ENCODE data around the gene ANAPC15.

ANAPC15 gene

GRCh38 chr11:72091292-72091691 lies 21.2 kb downstream of the ANAPC15 start:
- in situ Hi-C loops (cut with MboI; ENCODE audit: low sequenced_read_pairs): no loop called here

- in situ Hi-C loops (cut with MboI; ENCODE audit: low sequenced_read_pairs): no loop called here
These were observed 24.3 kb downstream of the ANAPC15 start for GRCh38 chr11:72088076-72088808.

- in situ Hi-C loops (cut with MboI; ENCODE audit: low sequenced_read_pairs): no loop called here
These were observed 26.7 kb downstream of the ANAPC15 start for GRCh38 chr11:72085621-72086351.

GRCh38 chr11:72084965-72085364 lies 27.5 kb downstream of the ANAPC15 start:
- in situ Hi-C loops (cut with MboI; ENCODE audit: low sequenced_read_pairs): no loop called here

- in situ Hi-C loops (cut with MboI; ENCODE audit: low sequenced_read_pairs): no loop called here
These were observed 28.4 kb downstream of the ANAPC15 start for GRCh38 chr11:72084076-72084475.

- in situ Hi-C loops (cut with MboI; ENCODE audit: low sequenced_read_pairs): no loop called here
These were observed 29.1 kb downstream of the ANAPC15 start for GRCh38 chr11:72083414-72083813.

GRCh38 chr11:72081821-72082453 lies 30.6 kb downstream of the ANAPC15 start:
- in situ Hi-C loops (cut with MboI; ENCODE audit: low sequenced_read_pairs): no loop called here

GRCh38 chr11:72081184-72081644 lies 31.3 kb downstream of the ANAPC15 start:
- in situ Hi-C loops (cut with MboI; ENCODE audit: low sequenced_read_pairs): no loop called here

- in situ Hi-C loops (cut with MboI; ENCODE audit: low sequenced_read_pairs): no loop called here
These were observed 31.9 kb downstream of the ANAPC15 start, which contains the start of the genes LRRC51 and NUMA1 for GRCh38 chr11:72080326-72081183. Gene LRRC51 (plus strand): TSS chr11:72080850. CDS start chr11:72089084, 8,234 bp downstream. Gene NUMA1 (minus strand): TSS chr11:72080542. CDS start chr11:72035943, 44,599 bp downstream.

GRCh38 chr11:72079819-72080325 lies 32.6 kb downstream of the ANAPC15 start:
- in situ Hi-C loops (cut with MboI; ENCODE audit: low sequenced_read_pairs): no loop called here

- in situ Hi-C loops (cut with MboI; ENCODE audit: low sequenced_read_pairs): no loop called here
These were observed 34.0 kb downstream of the ANAPC15 start for GRCh38 chr11:72078477-72078876.

- in situ Hi-C loops (cut with MboI; ENCODE audit: low sequenced_read_pairs): no loop called here
These were observed 36.7 kb downstream of the ANAPC15 start for GRCh38 chr11:72075756-72076155.

- in situ Hi-C loops (cut with MboI; ENCODE audit: low sequenced_read_pairs): no loop called here
These were observed 37.4 kb downstream of the ANAPC15 start for GRCh38 chr11:72075109-72075508.

- in situ Hi-C loops (cut with MboI; ENCODE audit: low sequenced_read_pairs): no loop called here
These were observed 40.1 kb downstream of the ANAPC15 start for GRCh38 chr11:72072348-72072747.

GRCh38 chr11:72070491-72070890 lies 42.0 kb downstream of the ANAPC15 start:
- in situ Hi-C loops (cut with MboI; ENCODE audit: low sequenced_read_pairs): no loop called here

- in situ Hi-C loops (cut with MboI; ENCODE audit: low sequenced_read_pairs): no loop called here
These were observed 42.7 kb downstream of the ANAPC15 start for GRCh38 chr11:72069787-72070251.

- in situ Hi-C loops (cut with MboI; ENCODE audit: low sequenced_read_pairs): no loop called here
These were observed 43.3 kb downstream of the ANAPC15 start for GRCh38 chr11:72069200-72069599.

- in situ Hi-C loops (cut with MboI; ENCODE audit: low sequenced_read_pairs): no loop called here
These were observed 44.8 kb downstream of the ANAPC15 start for GRCh38 chr11:72067676-72068075.

- in situ Hi-C loops (cut with MboI; ENCODE audit: low sequenced_read_pairs): no loop called here
These were observed 45.2 kb downstream of the ANAPC15 start for GRCh38 chr11:72067266-72067665.

GRCh38 chr11:72066855-72067254 lies 45.6 kb downstream of the ANAPC15 start:
- in situ Hi-C loops (cut with MboI; ENCODE audit: low sequenced_read_pairs): no loop called here

Data from HL-60/S4 (cell line).